Measurements from ENCODE around the gene BPIFB1.

The BPIFB1 gene

GRCh38 chr20:33282991-33283555, at the start of gene BPIFB1:
Gene BPIFB1 (plus strand): TSS chr20:33283214. CDS start chr20:33286074, 2,860 bp downstream.
- H3K4me3 ChIP-seq (ENCODE audit: low read depth, low read length): no peak within 1 kb of the TSS

GRCh38 chr20:33234050-33234449, 49.0 kb upstream of the BPIFB1 start:
- H3K4me3 ChIP-seq (ENCODE audit: low read depth, low read length): no peak overlapping the region

- H3K4me3 ChIP-seq (ENCODE audit: low read depth, low read length): no peak within 1 kb of the TSS
Measured at GRCh38 chr20:33235696-33236095, 47.3 kb upstream of the BPIFB1 start, which contains the start of gene BPIFA1. Gene BPIFA1 (plus strand): TSS chr20:33235996. CDS start chr20:33237712, 1,716 bp downstream.

- no peak overlapping the region for H3K4me3 ChIP-seq (ENCODE audit: low read depth, low read length)
Measured at GRCh38 chr20:33236351-33236750, 46.7 kb upstream of the BPIFB1 start.

GRCh38 chr20:33237989-33238388, 45.0 kb upstream of the BPIFB1 start:
- no peak overlapping the region for H3K4me3 ChIP-seq (ENCODE audit: low read depth, low read length)

GRCh38 chr20:33239418-33239817, 43.6 kb upstream of the BPIFB1 start:
- no peak overlapping the region for H3K4me3 ChIP-seq (ENCODE audit: low read depth, low read length)

- no peak overlapping the region for H3K4me3 ChIP-seq (ENCODE audit: low read depth, low read length)
Measured at GRCh38 chr20:33239979-33240736, 42.9 kb upstream of the BPIFB1 start.

GRCh38 chr20:33240923-33241322, 42.1 kb upstream of the BPIFB1 start:
- no peak overlapping the region for H3K4me3 ChIP-seq (ENCODE audit: low read depth, low read length)

GRCh38 chr20:33242319-33243100, 40.5 kb upstream of the BPIFB1 start:
- H3K4me3 ChIP-seq (ENCODE audit: low read depth, low read length): no peak overlapping the region

- H3K4me3 ChIP-seq (ENCODE audit: low read depth, low read length): no peak overlapping the region
Measured at GRCh38 chr20:33246077-33246476, 36.9 kb upstream of the BPIFB1 start.

GRCh38 chr20:33249456-33249855, 33.6 kb upstream of the BPIFB1 start:
- no peak overlapping the region for H3K4me3 ChIP-seq (ENCODE audit: low read depth, low read length)

GRCh38 chr20:33250666-33251065, 32.3 kb upstream of the BPIFB1 start:
- H3K4me3 ChIP-seq (ENCODE audit: low read depth, low read length): no peak overlapping the region

GRCh38 chr20:33251496-33251895, 31.5 kb upstream of the BPIFB1 start:
- H3K4me3 ChIP-seq (ENCODE audit: low read depth, low read length): no peak overlapping the region

GRCh38 chr20:33252460-33252859, 30.6 kb upstream of the BPIFB1 start:
- H3K4me3 ChIP-seq (ENCODE audit: low read depth, low read length): no peak overlapping the region

GRCh38 chr20:33255005-33255404, 28.0 kb upstream of the BPIFB1 start:
- H3K4me3 ChIP-seq (ENCODE audit: low read depth, low read length): no peak overlapping the region

GRCh38 chr20:33257237-33257636, 25.8 kb upstream of the BPIFB1 start:
- H3K4me3 ChIP-seq (ENCODE audit: low read depth, low read length): no peak overlapping the region

GRCh38 chr20:33259371-33259770, 23.6 kb upstream of the BPIFB1 start:
- H3K4me3 ChIP-seq (ENCODE audit: low read depth, low read length): no peak overlapping the region

- no peak overlapping the region for H3K4me3 ChIP-seq (ENCODE audit: low read depth, low read length)
Measured at GRCh38 chr20:33261465-33261864, 21.5 kb upstream of the BPIFB1 start.

- H3K4me3 ChIP-seq (ENCODE audit: low read depth, low read length): no peak overlapping the region
Measured at GRCh38 chr20:33262658-33263065, 20.4 kb upstream of the BPIFB1 start.

GRCh38 chr20:33263784-33264183, 19.2 kb upstream of the BPIFB1 start:
- H3K4me3 ChIP-seq (ENCODE audit: low read depth, low read length): no peak overlapping the region

GRCh38 chr20:33267701-33268100, 15.3 kb upstream of the BPIFB1 start:
- no peak overlapping the region for H3K4me3 ChIP-seq (ENCODE audit: low read depth, low read length)
